HG03097 (cell line): ENCODE results near the gene ABCG1.

Experiments
- ATAC-seq: cut with Tn5 transposase; IDR thresholded peaks from one replicate; pipeline ENCODE4 v1.9.1; 2021; ENCODE audit not compliant: unreplicated experiment, low FRiP score

The ABCG1 gene

GRCh38 chr21:42265231-42265812 lies 46.4 kb downstream of the ABCG1 start:
- ATAC-seq = no peak

GRCh38 chr21:42266971-42267556 lies 48.1 kb downstream of the ABCG1 start:
- ATAC-seq = no peak

GRCh38 chr21:42269386-42269785 lies 50.4 kb downstream of the ABCG1 start:
- no peak for ATAC-seq

- ATAC-seq = no peak
Observed at GRCh38 chr21:42271065-42271464, 52.1 kb downstream of the ABCG1 start.

- no peak for ATAC-seq
Observed at GRCh38 chr21:42272109-42272962, 53.4 kb downstream of the ABCG1 start.

- ATAC-seq = no peak
Observed at GRCh38 chr21:42272984-42273600, 54.2 kb downstream of the ABCG1 start.

- ATAC-seq = no peak
Observed at GRCh38 chr21:42276076-42276475, 57.1 kb downstream of the ABCG1 start.

- ATAC-seq = no peak
Observed at GRCh38 chr21:42276526-42277154, 57.7 kb downstream of the ABCG1 start.

GRCh38 chr21:42277593-42277992 lies 58.7 kb downstream of the ABCG1 start:
- ATAC-seq = no peak

GRCh38 chr21:42278451-42279149 lies 59.7 kb downstream of the ABCG1 start:
- no peak for ATAC-seq

- no peak for ATAC-seq
Observed at GRCh38 chr21:42279341-42279871, 60.5 kb downstream of the ABCG1 start.

GRCh38 chr21:42279888-42280287 lies 60.9 kb downstream of the ABCG1 start:
- no peak for ATAC-seq

- no peak for ATAC-seq
Observed at GRCh38 chr21:42280356-42281180, 61.6 kb downstream of the ABCG1 start.

GRCh38 chr21:42281181-42281680 lies 62.3 kb downstream of the ABCG1 start:
- ATAC-seq = no peak

GRCh38 chr21:42282021-42282420 lies 63.1 kb downstream of the ABCG1 start:
- no peak for ATAC-seq

GRCh38 chr21:42282715-42283114 lies 63.8 kb downstream of the ABCG1 start:
- no peak for ATAC-seq

- ATAC-seq = no peak
Observed at GRCh38 chr21:42285569-42286245, 66.8 kb downstream of the ABCG1 start.

- ATAC-seq = no peak
Observed at GRCh38 chr21:42286416-42286815, 67.5 kb downstream of the ABCG1 start.
